DOHH2 (cell line): ENCODE measurements around the gene TPO.
"Not testable (repeated sequence)": the region's sequence is repeated elsewhere in the genome, so short reads cannot be mapped to it uniquely, and the experiment has no call there.

ENCODE experiments used
- H3F3A ChIP-seq: fragments of 200-600 bp; sonication (generic), shearing (Covaris generic); 2 replicates; pipeline ENCODE4 v1.6.0; 2016; ENCODE audit warnings: antibody characterized with exemption, mild to moderate bottlenecking; ENCODE audit not compliant: control insufficient read depth, insufficient read depth
- H3K27ac ChIP-seq: fragments of 200-600 bp; sonication (generic); 2 replicates; pipeline ENCODE4 v1.5.1; 2014; ENCODE audit warnings: low read depth, mild to moderate bottlenecking, low read length, moderate library complexity
- H3K27me3 ChIP-seq: fragments of 200-600 bp; sonication (generic); 2 replicates; pipeline ENCODE4 v1.6.1; 2014; ENCODE audit warnings: mild to moderate bottlenecking, low read length, mixed read lengths; ENCODE audit not compliant: control insufficient read depth
- H3K36me3 ChIP-seq: fragments of 200-600 bp; sonication (generic); 2 replicates; pipeline ENCODE4 v1.6.1; 2014; ENCODE audit warnings: mild to moderate bottlenecking, low read length, moderate library complexity, mixed read lengths; ENCODE audit not compliant: control insufficient read depth
- H3K4me1 ChIP-seq: fragments of 200-600 bp; sonication (generic); 2 replicates; pipeline ENCODE4 v1.6.1; 2014; ENCODE audit warnings: mild to moderate bottlenecking, low read length, mixed read lengths; ENCODE audit not compliant: control insufficient read depth
- H3K4me2 ChIP-seq: fragments of 200-600 bp; sonication (generic); 2 replicates; pipeline ENCODE4 v1.6.0; 2014; ENCODE audit warnings: mild to moderate bottlenecking, low read length, moderate library complexity
- H3K4me3 ChIP-seq: fragments of 200-600 bp; sonication (generic); 2 replicates; pipeline ENCODE4 v1.5.1; 2014; ENCODE audit warnings: mild to moderate bottlenecking, low read length, mixed read lengths
- H3K79me2 ChIP-seq: fragments of 200-600 bp; sonication (generic); 2 replicates; pipeline ENCODE4 v1.6.1; 2014; ENCODE audit warnings: mild to moderate bottlenecking, low read length, mixed read lengths; ENCODE audit not compliant: control insufficient read depth
- H3K9me2 ChIP-seq: fragments of 200-600 bp; sonication (generic); replicated peaks from 2 replicates; pipeline ENCODE4 v1.6.1; 2014; ENCODE audit warnings: mild to moderate bottlenecking, low read length, mixed read lengths; ENCODE audit not compliant: control insufficient read depth
- H3K9me3 ChIP-seq: fragments of 200-600 bp; sonication (generic); 2 replicates; pipeline ENCODE4 v1.6.1; 2014; ENCODE audit warnings: antibody characterized with exemption, low read length, mixed read lengths; ENCODE audit not compliant: control insufficient read depth, insufficient read depth
- H4K20me1 ChIP-seq: fragments of 200-600 bp; sonication (generic); 2 replicates; pipeline ENCODE4 v1.6.0; 2014; ENCODE audit warnings: low read depth, mild to moderate bottlenecking, antibody characterized with exemption, low read length, moderate library complexity; ENCODE audit not compliant: control insufficient read depth, insufficient read depth
- EZH2phosphoT487 ChIP-seq: fragments of 200-600 bp; sonication (generic); IDR thresholded peaks from 2 replicates; pipeline ENCODE4 v1.6.1; 2017; ENCODE audit warnings: borderline replicate concordance, mild to moderate bottlenecking, antibody characterized with exemption, low read length, moderate library complexity, mixed read lengths
- TF ChIP-seq, protein P1 (sequence below): fragments of 200-600 bp; sonication (generic); IDR thresholded peaks from one replicate; pipeline ENCODE4 v1.5.1; 2014; ENCODE audit warnings: antibody characterized with exemption, mild to moderate bottlenecking, low read depth, low read length; ENCODE audit not compliant: poor library complexity, severe bottlenecking

TPO gene

DNA sequence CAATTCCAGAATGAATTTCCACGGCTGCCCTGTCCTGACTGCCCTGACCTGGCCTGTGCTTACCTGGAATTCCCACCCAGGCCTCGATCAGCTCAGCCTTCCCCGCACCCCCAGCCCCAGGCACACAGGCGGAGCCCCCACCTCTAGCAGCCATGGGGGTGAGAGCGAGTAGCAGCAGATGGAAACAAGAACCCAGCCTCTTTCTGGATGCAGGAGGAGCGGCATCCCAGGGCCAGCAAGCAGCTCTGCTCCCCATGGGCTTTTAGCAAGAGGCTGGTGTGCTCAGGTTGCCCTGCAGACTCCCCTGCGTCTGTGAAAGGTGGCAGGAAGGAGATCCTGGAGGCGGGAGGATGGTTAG is 101.8 kb downstream of the TPO start:
- H3K79me2 ChIP-seq, result no peaks in the 10 kb centered on the region
- peaks cover 5% of the 10 kb centered on the region; the same call in 1 of the 2 replicates for H3K9me3 ChIP-seq
- H3K27ac ChIP-seq, result no peak overlapping the region
- no peaks in the 10 kb centered on the region for H3K9me2 ChIP-seq
- H3K36me3 ChIP-seq, result no peaks in the 10 kb centered on the region
- no peaks in the 10 kb centered on the region for H3F3A ChIP-seq
- H3K4me3 ChIP-seq, result no peak overlapping the region
- H3K4me2 ChIP-seq, result no peak overlapping the region
- H4K20me1 ChIP-seq, result no peaks in the 10 kb centered on the region
- H3K4me1 ChIP-seq, result no peaks in the 10 kb centered on the region
- H3K27me3 ChIP-seq, result no peaks in the 10 kb centered on the region
- TF ChIP-seq, protein P1, sequence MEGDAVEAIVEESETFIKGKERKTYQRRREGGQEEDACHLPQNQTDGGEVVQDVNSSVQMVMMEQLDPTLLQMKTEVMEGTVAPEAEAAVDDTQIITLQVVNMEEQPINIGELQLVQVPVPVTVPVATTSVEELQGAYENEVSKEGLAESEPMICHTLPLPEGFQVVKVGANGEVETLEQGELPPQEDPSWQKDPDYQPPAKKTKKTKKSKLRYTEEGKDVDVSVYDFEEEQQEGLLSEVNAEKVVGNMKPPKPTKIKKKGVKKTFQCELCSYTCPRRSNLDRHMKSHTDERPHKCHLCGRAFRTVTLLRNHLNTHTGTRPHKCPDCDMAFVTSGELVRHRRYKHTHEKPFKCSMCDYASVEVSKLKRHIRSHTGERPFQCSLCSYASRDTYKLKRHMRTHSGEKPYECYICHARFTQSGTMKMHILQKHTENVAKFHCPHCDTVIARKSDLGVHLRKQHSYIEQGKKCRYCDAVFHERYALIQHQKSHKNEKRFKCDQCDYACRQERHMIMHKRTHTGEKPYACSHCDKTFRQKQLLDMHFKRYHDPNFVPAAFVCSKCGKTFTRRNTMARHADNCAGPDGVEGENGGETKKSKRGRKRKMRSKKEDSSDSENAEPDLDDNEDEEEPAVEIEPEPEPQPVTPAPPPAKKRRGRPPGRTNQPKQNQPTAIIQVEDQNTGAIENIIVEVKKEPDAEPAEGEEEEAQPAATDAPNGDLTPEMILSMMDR, result no peak
- TF ChIP-seq EZH2phosphoT487, result no peak

DNA sequence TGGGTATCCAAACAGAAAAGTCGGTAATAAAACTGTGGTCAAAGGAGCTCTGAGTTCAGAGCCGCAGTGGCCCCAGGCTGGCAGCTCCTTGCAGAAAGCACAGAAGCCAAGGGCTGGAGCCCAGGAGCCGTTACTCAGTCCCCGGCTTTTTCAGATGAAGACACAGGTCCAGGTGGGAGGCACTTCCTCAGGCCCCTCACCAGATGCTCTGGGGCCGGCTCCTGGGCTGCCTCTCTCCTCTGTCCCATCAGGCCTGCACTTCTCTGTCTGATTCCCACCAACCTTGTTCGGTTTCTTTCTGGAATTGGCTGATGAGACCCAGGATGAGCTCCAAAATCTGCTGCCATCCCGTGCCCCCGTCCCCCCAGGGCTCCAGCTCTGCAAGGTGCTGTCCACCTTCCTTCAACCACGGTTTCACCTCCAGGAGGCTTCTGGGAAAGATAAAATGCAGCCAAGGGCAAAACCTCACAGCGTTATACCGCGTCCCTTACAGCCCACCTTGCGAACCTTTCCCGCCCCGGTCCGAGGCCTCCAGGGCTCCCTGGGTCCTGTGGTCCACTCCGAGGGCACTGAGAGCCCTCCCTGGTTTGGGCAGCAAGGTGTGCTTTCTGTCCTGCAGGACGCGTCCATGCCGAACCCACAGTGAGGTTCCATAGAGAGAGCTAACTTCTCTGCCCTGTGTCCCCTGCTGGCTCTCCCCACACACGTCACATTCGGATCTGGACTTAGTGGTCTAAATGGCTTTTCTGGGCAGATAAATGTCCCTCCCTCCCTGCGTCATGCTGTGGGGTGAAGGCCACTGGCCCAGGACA is 102.9 kb downstream of the TPO start:
- Histone ChIP-seq H3F3A (no peaks in the 10 kb centered on the region), H3K4me3 (no peak overlapping the region), H3K79me2 (no peaks in the 10 kb centered on the region), H4K20me1 (no peaks in the 10 kb centered on the region), H3K9me3 (peaks cover 5% of the 10 kb centered on the region; the same call in 1 of the 2 replicates), H3K9me2 (no peaks in the 10 kb centered on the region), H3K4me1 (no peaks in the 10 kb centered on the region), H3K27me3 (no peaks in the 10 kb centered on the region), H3K4me2 (no peak overlapping the region), H3K27ac (no peak overlapping the region), H3K36me3 (no peaks in the 10 kb centered on the region)
- TF ChIP-seq EZH2phosphoT487, result no peak
- TF ChIP-seq, protein P1, result no peak

DNA sequence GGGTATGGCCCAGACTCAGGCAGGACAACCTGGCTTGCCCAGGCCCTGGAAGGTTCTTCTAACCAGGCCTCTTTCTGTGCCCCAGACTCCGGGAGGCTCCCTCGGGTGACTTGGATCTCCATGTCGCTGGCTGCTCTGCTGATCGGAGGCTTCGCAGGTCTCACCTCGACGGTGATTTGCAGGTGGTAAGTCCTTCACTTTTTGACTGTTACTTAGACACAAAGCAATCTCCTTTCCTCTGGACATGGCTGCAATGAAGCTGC is 103.5 kb downstream of the TPO start:
- Histone ChIP-seq H3F3A (no peaks in the 10 kb centered on the region), H3K27me3 (no peaks in the 10 kb centered on the region), H3K27ac (no peak overlapping the region), H3K79me2 (no peaks in the 10 kb centered on the region), H3K4me2 (no peak overlapping the region), H3K9me2 (no peaks in the 10 kb centered on the region), H3K9me3 (peaks cover 5% of the 10 kb centered on the region; the same call in 1 of the 2 replicates), H3K4me1 (no peaks in the 10 kb centered on the region), H3K4me3 (no peak overlapping the region), H3K36me3 (no peaks in the 10 kb centered on the region), H4K20me1 (no peaks in the 10 kb centered on the region)
- no peak for TF ChIP-seq EZH2phosphoT487
- TF ChIP-seq, protein P1, result no peak

DNA sequence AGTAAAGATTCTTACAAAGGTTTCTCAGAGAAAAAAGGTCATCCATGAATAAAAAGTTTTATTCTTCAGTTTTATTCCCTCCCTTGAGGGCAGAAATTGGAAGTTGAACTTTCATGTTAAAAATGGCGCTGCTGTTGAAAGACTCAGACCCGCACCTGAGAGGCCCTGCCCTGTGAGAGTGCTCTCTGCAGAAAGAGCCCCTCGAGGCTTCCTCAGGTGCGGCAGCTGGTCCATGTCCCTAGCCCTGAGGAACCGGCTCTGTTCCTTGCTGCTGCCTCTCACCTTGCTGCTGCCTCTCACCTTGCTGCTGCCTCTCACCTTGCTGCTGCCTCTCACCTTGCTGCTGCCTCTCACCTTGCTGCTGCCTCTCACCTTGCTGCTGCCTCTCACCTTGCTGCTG is 104.0 kb downstream of the TPO start:
- not testable (repeated sequence) for H3F3A ChIP-seq, H3K9me3 ChIP-seq, H3K27ac ChIP-seq, H3K27me3 ChIP-seq, H3K36me3 ChIP-seq, H3K4me2 ChIP-seq, H3K4me1 ChIP-seq, H3K79me2 ChIP-seq, H4K20me1 ChIP-seq, H3K9me2 ChIP-seq, H3K4me3 ChIP-seq
